ENCODE data around the gene OVCA2.
A peak's percentile ranks its signal among the peaks of the same experiment; 100 is the strongest.
"Not testable (repeated sequence)": the region's sequence is repeated elsewhere in the genome, so short reads cannot be mapped to it uniquely, and the experiment has no call there.

OVCA2 gene

DNA sequence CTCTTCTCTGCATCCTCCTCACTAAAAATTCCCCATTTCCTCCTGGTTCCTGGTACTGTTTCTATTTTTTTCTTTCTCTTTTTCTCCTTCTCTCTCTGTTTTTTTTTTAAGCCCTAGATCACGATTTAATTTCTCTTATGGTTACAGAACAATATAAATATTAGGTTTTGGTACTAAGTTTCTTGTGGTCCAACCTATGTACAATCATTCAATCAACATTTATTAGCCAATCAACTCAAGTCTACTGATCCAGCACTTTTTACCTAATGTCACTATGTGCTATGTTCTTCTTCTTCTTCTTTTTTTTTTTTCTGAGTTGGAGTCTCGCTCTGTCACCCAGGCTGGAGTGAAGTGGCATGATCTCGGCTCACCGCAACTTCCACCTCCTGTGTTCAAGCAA lies 29.3 kb upstream of the OVCA2 start:
- intact Hi-C loops (cut with DNase I), result no loop called here
- DNase-seq, result no peak

DNA sequence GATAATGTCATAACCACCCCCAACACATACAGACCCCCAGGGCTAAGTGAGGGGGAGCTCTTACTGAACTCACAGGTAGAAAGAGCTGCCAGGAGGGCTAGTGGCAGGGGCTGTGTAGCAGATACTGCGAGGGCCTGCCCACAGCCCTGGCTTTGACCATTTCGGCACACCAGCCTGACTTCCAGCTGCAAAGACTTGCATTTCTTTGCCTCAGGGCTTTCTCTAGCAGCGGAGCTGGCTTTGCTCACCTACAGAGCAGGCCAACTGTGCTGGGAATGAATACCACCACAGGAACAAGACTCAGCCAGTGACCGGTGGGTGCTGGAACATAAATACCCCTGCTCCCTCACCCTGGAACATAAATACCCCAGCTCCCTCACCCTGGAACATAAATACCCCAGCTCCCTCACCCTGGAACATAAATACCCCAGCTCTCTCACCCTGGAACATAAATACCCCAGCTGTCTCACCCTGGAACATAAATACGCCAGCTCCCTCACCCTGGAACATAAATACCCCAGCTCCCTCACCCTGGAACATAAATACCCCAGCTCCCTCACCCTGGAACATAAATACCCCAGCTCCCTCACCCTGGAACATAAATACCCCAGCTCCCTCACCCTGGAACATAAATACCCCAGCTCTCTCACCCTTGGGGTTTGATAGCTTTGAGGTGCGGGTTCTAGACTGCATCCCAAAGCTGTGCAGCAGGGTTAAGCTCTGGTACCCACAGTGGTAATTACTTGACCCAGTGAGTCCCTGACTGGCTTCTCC lies 28.4 kb upstream of the OVCA2 start:
- intact Hi-C loops (cut with DNase I); DNase-seq: not testable (repeated sequence)

DNA sequence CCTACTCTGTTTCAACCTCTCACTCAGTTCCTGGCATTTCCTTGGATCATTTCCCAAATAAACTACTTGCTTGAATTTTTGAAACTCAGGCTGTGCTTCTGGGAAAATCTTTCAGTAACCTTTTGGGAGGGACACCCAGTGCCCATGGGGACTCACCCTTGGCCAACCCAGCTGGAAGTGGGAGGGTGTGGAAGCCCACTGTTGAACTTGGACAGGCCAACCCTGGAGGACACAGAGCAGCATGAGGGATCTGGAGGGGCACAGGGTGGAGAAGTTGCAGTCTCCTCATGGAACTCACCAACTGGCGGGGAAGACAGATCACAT lies 27.9 kb upstream of the OVCA2 start:
- no peak for DNase-seq
- intact Hi-C loops (cut with DNase I), result no loop called here

DNA sequence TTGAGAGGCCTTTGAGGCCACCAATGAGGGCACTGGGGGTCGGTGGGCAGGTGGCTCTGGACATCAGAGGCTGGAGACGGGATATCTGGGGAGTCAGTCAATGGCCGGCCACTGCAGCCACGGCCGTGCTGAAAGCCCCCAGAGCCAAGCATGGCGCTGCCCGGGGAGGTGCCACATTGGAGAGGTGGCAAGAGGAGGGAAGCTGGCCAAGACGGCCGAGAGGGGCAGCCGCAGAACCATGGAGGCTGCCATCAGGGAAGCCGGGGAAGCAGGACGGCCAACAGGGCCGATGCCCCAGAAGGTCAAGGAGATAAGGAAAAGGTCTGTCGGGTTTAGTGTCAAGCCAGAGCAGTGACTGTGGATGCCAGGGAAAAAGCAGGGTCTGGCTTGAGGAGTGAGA lies 26.5 kb upstream of the OVCA2 start:
- intact Hi-C loops (cut with DNase I), result no loop called here
- DNase-seq, result no peak

- no peak for DNase-seq
- intact Hi-C loops (cut with DNase I), result no loop called here
Observed at GRCh38 chr17:2016494-2016893, 25.3 kb upstream of the OVCA2 start.

DNA sequence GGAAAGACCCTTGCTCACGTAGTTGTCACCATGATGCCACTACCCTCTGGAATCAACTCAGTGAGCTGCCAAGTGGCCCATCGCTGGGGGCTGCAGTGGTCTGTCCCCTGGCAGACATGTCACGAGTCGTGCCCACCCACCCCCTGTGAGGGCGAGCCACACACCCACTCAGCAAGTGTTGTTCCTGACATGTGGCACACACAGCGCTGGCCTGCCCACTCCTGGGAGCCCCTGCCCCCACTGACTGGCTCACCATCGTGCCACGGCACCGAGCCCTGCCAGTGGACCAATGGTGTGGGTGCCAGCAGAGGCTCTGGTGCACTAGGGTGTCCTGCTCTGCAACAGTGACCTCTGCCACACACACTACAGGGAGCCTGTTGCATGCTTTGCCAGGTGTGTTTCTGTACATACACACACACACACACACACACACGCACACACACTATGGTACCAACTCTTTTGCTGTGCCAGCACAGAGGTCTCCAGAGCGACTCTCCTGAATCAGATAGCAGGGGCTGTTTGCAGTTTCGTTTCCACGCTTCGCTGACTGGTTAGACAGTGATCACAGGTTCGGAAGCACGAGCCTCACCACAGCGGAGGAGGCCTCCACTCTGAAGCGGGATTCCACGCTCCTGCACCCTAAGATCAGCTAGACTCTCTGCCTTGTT lies 24.4 kb upstream of the OVCA2 start:
- DNase-seq, result peak in 16 of 42 donors; percentile 32 to 78 (median 66)
- intact Hi-C loops (cut with DNase I), result no loop called here

- DNase-seq, result no peak
- intact Hi-C loops (cut with DNase I), result no loop called here
Observed at GRCh38 chr17:2018716-2019510, 22.9 kb upstream of the OVCA2 start.

DNA sequence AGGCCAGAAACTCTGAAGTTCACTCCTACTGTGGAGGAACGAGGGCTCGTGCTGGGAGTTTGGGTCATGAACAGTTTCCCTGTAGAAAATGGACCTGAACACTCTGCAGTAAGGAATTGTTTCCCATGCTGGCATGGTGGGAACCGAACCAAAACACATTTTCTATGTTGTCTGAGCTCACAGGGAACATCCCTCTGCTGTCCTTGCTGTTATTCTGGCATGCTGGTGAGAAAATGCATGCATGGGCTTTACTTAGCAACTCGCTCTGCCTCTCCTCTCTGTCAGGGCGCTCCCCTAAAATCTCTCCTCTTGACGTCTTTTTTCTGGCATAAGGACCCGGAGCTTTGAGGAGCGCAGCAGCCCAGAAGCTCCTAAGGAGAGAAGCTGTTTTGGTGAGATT lies 22.1 kb upstream of the OVCA2 start:
- DNase-seq, result no peak
- intact Hi-C loops (cut with DNase I), result no loop called here

DNA sequence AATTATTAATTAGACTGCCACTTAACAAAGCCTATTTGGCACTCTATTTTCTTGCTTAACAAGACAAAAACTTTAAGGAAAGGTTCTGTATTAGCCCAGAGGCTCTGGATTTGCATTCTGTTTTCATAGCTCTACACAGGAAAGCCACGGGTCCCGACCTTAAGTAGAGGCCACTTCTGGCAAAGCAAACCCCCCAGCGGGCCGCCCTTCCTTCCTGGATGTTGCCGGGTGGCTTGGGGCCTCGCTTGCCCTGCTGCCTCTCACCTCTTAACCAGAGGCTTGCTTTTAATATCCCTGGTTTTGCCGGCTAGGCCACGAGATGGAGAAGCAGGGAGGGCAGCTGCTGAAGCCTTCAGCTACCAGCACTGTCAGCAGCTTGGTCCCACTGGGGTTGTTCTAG lies 21.1 kb upstream of the OVCA2 start:
- intact Hi-C loops (cut with DNase I), result no loop called here

GRCh38 chr17:2022647-2023240 lies 19.1 kb upstream of the OVCA2 start:
- no peak for DNase-seq

More for the DNA sequence above, 21.1 kb upstream of the OVCA2 start:
- no peak for DNase-seq

DNA sequence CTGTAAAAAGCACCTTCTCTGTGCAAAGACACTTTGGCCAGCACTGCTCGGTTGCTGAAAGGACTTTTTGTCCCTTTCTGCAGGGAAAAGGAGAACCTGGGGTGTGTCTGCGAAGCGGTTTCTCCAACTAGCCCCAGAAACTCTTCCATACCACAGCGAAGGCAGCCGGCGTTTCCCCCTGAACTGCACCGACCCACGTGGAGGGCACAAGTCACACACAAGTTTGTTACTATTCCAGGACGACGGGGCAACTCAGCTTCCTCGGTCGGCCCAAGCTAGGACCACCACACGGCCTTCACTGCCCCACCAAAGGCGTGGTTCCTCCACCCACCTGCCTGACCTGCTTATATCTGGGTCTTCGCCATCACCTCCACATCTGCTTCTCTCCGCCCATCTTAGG lies 18.6 kb upstream of the OVCA2 start:
- no peak for DNase-seq
- intact Hi-C loops (cut with DNase I), result no loop called here

More at GRCh38 chr17:2022647-2023240, 19.1 kb upstream of the OVCA2 start:
- intact Hi-C loops (cut with DNase I), result no loop called here

GRCh38 chr17:2023692-2024571 lies 17.9 kb upstream of the OVCA2 start:
- DNase-seq, result peak in 36 of 42 donors; percentile 21 to 86 (median 61)
- intact Hi-C loops (cut with DNase I), result no loop called here

DNA sequence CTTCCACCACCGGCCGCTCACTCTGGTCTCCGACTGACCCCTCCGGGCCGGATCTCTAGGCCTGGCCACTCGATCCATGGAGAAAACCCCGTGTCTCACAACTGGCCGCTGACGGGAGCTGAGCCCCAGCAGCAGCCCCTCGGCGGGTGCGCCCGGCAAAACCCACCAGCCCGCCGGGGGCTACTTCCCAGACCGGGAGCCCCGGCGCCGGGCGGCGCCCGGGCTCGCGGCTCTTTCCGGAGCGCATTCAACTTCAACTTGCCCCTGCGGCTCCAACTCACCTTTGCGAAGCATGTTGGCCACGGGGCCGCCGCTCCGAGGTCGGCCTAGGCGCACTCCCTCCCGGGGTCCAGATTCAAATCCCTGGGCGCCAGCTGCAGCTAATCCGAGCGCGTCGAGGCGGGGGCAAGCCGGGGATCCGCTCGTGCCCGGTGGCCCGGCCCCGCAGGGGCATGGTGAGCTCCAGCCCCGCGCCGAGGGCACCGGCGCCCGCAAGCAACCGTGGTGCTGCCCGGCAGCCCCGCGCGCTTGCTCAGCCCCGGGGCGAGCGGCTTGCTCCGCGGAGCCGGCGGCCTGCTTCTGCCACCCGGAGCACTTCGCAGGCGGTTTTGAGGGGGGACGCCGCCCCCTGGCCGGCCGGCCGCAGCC lies 17.1 kb upstream of the OVCA2 start:
- DNase-seq, result no peak
- intact Hi-C loops (cut with DNase I), result no loop called here

GRCh38 chr17:2025220-2025621 lies 16.6 kb upstream of the OVCA2 start, which contains the start of gene RTN4RL1:
Gene RTN4RL1 (minus strand): TSS chr17:2025334. CDS start chr17:2024865, 469 bp downstream.
- DNase-seq, result peak; percentile 33 to 93 (median 80)
- intact Hi-C loops (cut with DNase I), result no loop called here

- intact Hi-C loops (cut with DNase I), result no loop called here
- peak in 40 of 42 donors; percentile 44 to 83 (median 72) for DNase-seq
Observed at GRCh38 chr17:2025622-2026309, 16.1 kb upstream of the OVCA2 start.

GRCh38 chr17:2027528-2028233 lies 14.1 kb upstream of the OVCA2 start:
- intact Hi-C loops (cut with DNase I), result no loop called here
- peak in 3 of 42 donors; percentile 39 to 57 (median 52) for DNase-seq

GRCh38 chr17:2028234-2028614 lies 13.6 kb upstream of the OVCA2 start:
- DNase-seq, result no peak
- intact Hi-C loops (cut with DNase I), result no loop called here

All from head of caudate nucleus (tissue), 42 donors.